T-cell (primary cell): Measurements from ENCODE around the gene SLC23A2. TPM values are rescaled to one million over a fixed set of nuclear protein-coding genes. Genes with fewer than 3 reads are reported as not detected.

Source experiments
- ATAC-seq, 4 experiments: fragments of 200-7000 bp in 3 of 4; fragments of 150-1000 bp in 1 of 4; cut with Tn5 transposase; replicated peaks in 1 of 4; 1 replicate in 3 of 4; 2 replicates in 1 of 4; pipeline ENCODE4 v1.10.0; 2021; ENCODE audit warnings: moderate library complexity in 3 of 4, mild to moderate bottlenecking in 2 of 4, moderate number of reproducible peaks in 1 of 4
- CTCF ChIA-PET, 2 donors: fragments of 300-600 bp; sonication (Branson Sonifier 250); formaldehyde crosslinking; loops; one replicate each; lab custom pipeline; 2022; ENCODE audit warnings: antibody characterized with exemption in 2 of 2; lab: Charles Lee
- POLR2A ChIA-PET, 2 donors: fragments of 300-600 bp; sonication (Branson Sonifier 250); formaldehyde crosslinking; loops; one replicate each; lab custom pipeline; 2022; ENCODE audit warnings: antibody characterized with exemption in 2 of 2; lab: Charles Lee
- DNase-seq, 35 experiments: peaks; one replicate each; pipeline versions ENCODE4 v3.0.0 to v3.0.0-alpha.2; 2013 to 2023
- H3K27ac ChIP-seq: one replicate; pipeline ENCODE4 v1.5.1; 2013; ENCODE audit warnings: low read length
- H3K27me3 ChIP-seq, 2 experiments: replicated peaks in 1 of 2; 1 replicate in 1 of 2; 2 replicates in 1 of 2; pipeline versions ENCODE4 v1.6.1 to v1.7.0; 2013; ENCODE audit warnings: low read length in 1 of 2, mixed read lengths in 1 of 2; ENCODE audit not compliant: control insufficient read depth in 2 of 2, insufficient read depth in 2 of 2; ENCODE audit errors: extremely low read depth in 1 of 2
- H3K36me3 ChIP-seq, 2 donors: 1 replicate in 1 of 2; 2 replicates in 1 of 2; pipeline versions ENCODE4 v1.6.1 to v1.7.0; 2013; ENCODE audit warnings: low read length in 1 of 2; ENCODE audit not compliant: control insufficient read depth in 2 of 2, insufficient read depth in 1 of 2; ENCODE audit errors: extremely low read depth in 1 of 2
- H3K4me1 ChIP-seq, 2 experiments: 1 replicate in 1 of 2; 2 replicates in 1 of 2; pipeline versions ENCODE4 v1.6.1 to v1.7.0; 2013; ENCODE audit warnings: low read length in 2 of 2, mixed read lengths in 1 of 2; ENCODE audit not compliant: insufficient read depth in 2 of 2, control insufficient read depth in 1 of 2; ENCODE audit errors: extremely low read depth in 1 of 2
- H3K4me3 ChIP-seq, 2 donors: 1 replicate in 1 of 2; 2 replicates in 1 of 2; pipeline versions ENCODE4 v1.5.1 to v1.7.0; 2013; ENCODE audit warnings: mild to moderate bottlenecking in 2 of 2, low read length in 1 of 2, moderate library complexity in 1 of 2; ENCODE audit not compliant: control insufficient read depth in 1 of 2; ENCODE audit errors: extremely low read depth in 1 of 2
- H3K9me3 ChIP-seq: 2 replicates; pipeline ENCODE4 v1.7.0; 2013
- H3K27ac Mint-ChIP-seq, 2 donors: one replicate each; pipeline ENCODE4 v1.8.0; 2020 to 2021; ENCODE audit warnings: mild to moderate bottlenecking in 2 of 2, mixed read lengths in 2 of 2
- H3K27me3 Mint-ChIP-seq, 2 donors: one replicate each; pipeline ENCODE4 v1.8.0; 2021 to 2022; ENCODE audit warnings: mixed read lengths in 2 of 2
- H3K36me3 Mint-ChIP-seq: one replicate; pipeline ENCODE4 v1.8.0; 2021; ENCODE audit warnings: mixed read lengths
- H3K4me1 Mint-ChIP-seq, 3 donors: one replicate each; pipeline ENCODE4 v1.8.0; 2020 to 2022; ENCODE audit warnings: mixed read lengths in 3 of 3, mild to moderate bottlenecking in 1 of 3
- H3K4me3 Mint-ChIP-seq, 3 donors: one replicate each; pipeline ENCODE4 v1.8.0; 2020 to 2022; ENCODE audit warnings: mild to moderate bottlenecking in 3 of 3, mixed read lengths in 3 of 3, moderate library complexity in 3 of 3
- H3K9me3 Mint-ChIP-seq, 3 donors: one replicate each; pipeline ENCODE4 v1.8.0; 2020 to 2022; ENCODE audit warnings: mixed read lengths in 3 of 3
- WGBS: methylation state at CpG from one replicate; pipeline ENCODE4 v1.1.5; 2013; ENCODE audit warnings: missing lambda C conversion rate; ENCODE audit not compliant: insufficient coverage; 5-methylcytosine and 5-hydroxymethylcytosine counted together
- total RNA-seq, 35 experiments: library from RNA in 6 of 35; stranded (reverse) in 6 of 35; fragments of 120-200 nt in 1 of 35; gene quantifications; one replicate each; pipeline versions ENCODE4 v1.2.1 to v1.2.4 and lab custom pipeline; 2013 to 2026

SLC23A2 gene
- total RNA-seq, 5 donors from 2014 or later (not counting 1 experiment from before 2014, with no cell fraction given), result 17.7 to 22.9 (median 20.9) TPM

DNA sequence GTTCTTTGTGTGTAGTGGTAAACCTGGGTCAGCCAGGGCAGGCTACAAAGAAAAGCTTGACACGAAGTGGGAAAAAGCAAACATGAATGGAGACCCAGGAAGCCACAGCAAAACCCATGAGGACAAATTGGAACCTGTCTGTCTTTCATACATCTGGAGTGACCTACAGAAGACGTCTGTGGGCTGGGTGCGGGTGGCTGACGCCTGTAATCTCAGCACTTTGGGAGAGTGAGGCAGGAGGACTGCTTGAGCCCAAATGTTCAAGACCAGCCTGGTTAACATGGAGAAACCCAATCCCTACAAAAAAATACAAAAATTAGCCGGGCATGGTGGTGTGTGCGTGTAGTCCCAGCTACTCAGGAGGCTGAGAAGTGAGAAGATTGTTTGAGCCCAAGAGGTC, 164.8 kb downstream of the SLC23A2 start:
- WGBS, result 68% methylated on average over 2 of the region's 6 CpGs
- no peaks in the 10 kb centered on the region for H3K4me1 Mint-ChIP-seq
- peaks cover 0 to 5% of the 10 kb centered on the region in 2 experiments for H3K27me3 ChIP-seq
- H3K27ac Mint-ChIP-seq, result no peak overlapping the region
- no peak overlapping the region for H3K27ac ChIP-seq
- no peak overlapping the region for H3K4me3 ChIP-seq
- no peak for ATAC-seq
- H3K4me3 Mint-ChIP-seq, result no peak overlapping the region
- ChIA-PET POLR2A (interaction anchor here in 1 of 2 donors (0.7 kb wide), 1 partner anchor 32 kb away, joined by 3 read pairs; no protein-coding TSS in a partner anchor), CTCF (no interaction called here)
- no peaks in the 10 kb centered on the region for H3K27me3 Mint-ChIP-seq
- no peaks in the 10 kb centered on the region for H3K36me3 ChIP-seq
- H3K36me3 Mint-ChIP-seq, result no peaks in the 10 kb centered on the region
- H3K9me3 Mint-ChIP-seq, result no peaks in the 10 kb centered on the region
- H3K9me3 ChIP-seq, result no peaks in the 10 kb centered on the region
- no peak for DNase-seq
- H3K4me1 ChIP-seq, result no peaks in the 10 kb centered on the region

DNA sequence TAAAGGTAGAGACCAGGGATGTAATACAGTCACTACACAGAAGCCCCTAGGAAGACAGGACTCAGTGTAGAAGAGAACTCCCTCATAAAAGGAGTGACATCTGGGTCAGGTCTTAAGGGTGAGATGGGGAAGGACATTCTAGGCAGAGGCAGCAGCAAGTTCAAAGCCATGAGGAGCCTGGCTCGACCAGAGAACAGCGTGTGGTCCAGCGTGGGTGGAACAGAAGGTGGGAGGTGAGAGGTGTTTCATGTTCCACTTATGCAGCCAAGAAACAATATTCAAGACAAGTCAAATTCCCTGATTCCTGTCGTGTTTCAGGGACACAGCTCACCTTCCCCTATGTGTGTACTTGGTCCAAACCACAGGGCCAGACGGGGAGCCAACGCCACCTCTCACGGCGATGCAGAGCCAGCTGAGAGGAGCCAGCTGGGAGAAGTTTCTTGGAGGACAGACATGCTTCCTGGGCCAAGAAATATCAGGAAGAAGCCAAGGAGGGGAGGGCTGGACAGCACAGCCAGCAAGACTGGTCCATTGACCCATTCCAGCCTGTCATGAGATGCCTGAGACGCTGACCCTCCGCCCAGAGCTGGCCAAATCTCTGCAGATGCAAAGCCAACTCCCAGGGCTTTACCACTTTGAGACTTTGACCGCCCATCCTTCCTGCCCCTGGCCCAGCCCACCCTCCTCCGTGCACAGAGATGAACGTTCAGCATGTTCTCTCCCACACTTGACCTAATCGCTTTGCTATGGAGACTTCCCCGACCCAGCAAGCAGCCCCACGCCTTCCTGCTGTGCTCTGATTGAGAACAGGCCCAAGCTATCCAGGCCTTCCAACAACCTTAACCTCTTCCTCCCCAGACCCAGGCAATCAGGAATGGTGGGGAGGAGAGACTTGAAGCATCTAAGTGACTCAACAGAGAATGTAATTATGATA, 165.8 kb downstream of the SLC23A2 start:
- no peaks in the 10 kb centered on the region for H3K4me1 Mint-ChIP-seq
- no peak overlapping the region for H3K27ac Mint-ChIP-seq
- no peaks in the 10 kb centered on the region for H3K9me3 ChIP-seq
- 92% methylated on average over 10 of the region's 16 CpGs for WGBS
- no peaks in the 10 kb centered on the region for H3K27me3 Mint-ChIP-seq
- H3K36me3 Mint-ChIP-seq, result no peaks in the 10 kb centered on the region
- no peaks in the 10 kb centered on the region for H3K36me3 ChIP-seq
- no peak overlapping the region for H3K4me3 Mint-ChIP-seq
- ATAC-seq (no peak), DNase-seq (no peak)
- no peak overlapping the region for H3K27ac ChIP-seq
- H3K4me1 ChIP-seq, result no peaks in the 10 kb centered on the region
- no peaks in the 10 kb centered on the region for H3K9me3 Mint-ChIP-seq
- ChIA-PET CTCF (no interaction called here), POLR2A (no interaction called here)
- peaks cover 0 to 5% of the 10 kb centered on the region in 2 experiments for H3K27me3 ChIP-seq
- H3K4me3 ChIP-seq, result no peak overlapping the region

DNA sequence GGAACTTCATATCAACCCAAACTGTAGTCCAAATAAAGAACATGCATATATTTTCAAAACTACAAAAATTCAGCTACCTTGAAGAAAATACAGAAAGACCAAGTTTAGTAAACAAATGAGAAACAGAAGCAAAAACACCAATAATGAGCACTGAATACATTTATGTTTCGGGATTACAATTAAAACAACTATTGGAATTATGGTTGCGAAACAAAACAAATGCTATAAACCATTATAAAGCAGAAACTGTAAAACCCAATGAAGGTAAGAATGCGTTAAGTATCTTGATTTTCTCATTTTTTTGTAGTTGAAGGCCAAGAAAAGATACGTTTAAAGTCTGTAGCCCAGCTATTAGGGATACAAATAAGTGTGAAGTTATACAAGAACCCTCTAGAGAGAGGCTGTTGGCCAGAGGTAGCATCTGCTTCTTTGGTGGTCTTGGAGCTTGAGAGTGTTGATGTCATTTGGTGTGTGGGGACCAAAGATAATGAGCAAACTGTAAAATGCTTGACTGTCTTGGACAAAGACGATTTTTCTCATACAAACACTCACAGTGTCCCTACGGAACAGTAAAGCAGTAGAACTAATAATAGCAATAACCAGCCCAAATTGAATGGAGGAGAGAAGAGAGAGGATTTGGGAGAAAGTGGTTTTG, 168.1 kb downstream of the SLC23A2 start:
- POLR2A ChIA-PET, result interaction anchor here in 1 of 2 donors (0.5 kb wide), 1 partner anchor 204 kb away, joined by 4 read pairs; no protein-coding TSS in a partner anchor
- Mint-ChIP-seq H3K27ac (no peak overlapping the region), H3K4me1 (no peaks in the 10 kb centered on the region), H3K36me3 (no peaks in the 10 kb centered on the region), H3K27me3 (no peaks in the 10 kb centered on the region), H3K4me3 (no peak overlapping the region), H3K9me3 (no peaks in the 10 kb centered on the region)
- Histone ChIP-seq H3K27ac (no peak overlapping the region), H3K4me3 (no peak overlapping the region), H3K27me3 (peaks cover 0 to 5% of the 10 kb centered on the region in 2 experiments), H3K36me3 (no peaks in the 10 kb centered on the region), H3K9me3 (no peaks in the 10 kb centered on the region), H3K4me1 (no peaks in the 10 kb centered on the region)
- CTCF ChIA-PET, result interaction anchor here in 1 of 2 donors (0.6 kb wide), 1 partner anchor 129 kb away, joined by 3 read pairs; no protein-coding TSS in a partner anchor
- no peak for ATAC-seq
- no CpG with 5 or more reads among the region's 6 CpGs for WGBS
- DNase-seq, result no peak

DNA sequence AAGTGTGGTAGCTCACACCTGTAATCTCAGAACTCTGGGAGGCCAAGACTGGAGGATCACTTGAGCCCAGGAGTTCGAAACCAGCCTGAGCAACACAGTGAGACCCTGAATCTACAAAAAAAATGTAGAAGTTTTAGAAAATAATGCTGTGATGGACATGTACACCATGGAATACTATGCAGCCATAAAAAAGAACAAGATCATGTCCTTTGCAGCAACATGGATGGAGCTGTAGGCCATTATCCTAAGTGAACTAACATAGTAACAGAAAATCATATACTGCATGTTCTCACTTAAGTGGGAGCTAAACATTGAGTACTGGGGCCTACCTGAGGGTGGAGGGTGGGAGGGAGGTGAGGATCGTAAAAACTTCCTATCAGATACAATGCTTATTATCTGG, 168.8 kb downstream of the SLC23A2 start:
- Mint-ChIP-seq H3K4me3 (no peak overlapping the region), H3K27me3 (no peaks in the 10 kb centered on the region), H3K4me1 (no peaks in the 10 kb centered on the region), H3K27ac (no peak overlapping the region), H3K9me3 (no peaks in the 10 kb centered on the region), H3K36me3 (no peaks in the 10 kb centered on the region)
- Histone ChIP-seq H3K4me1 (no peaks in the 10 kb centered on the region), H3K27ac (no peak overlapping the region), H3K27me3 (peaks cover 0 to 5% of the 10 kb centered on the region in 2 experiments), H3K36me3 (no peaks in the 10 kb centered on the region), H3K9me3 (no peaks in the 10 kb centered on the region), H3K4me3 (no peak overlapping the region)
- CTCF ChIA-PET, result no interaction called here
- POLR2A ChIA-PET, result interaction anchor here in 1 of 2 donors (0.5 kb wide), 1 partner anchor 205 kb away, joined by 4 read pairs; no protein-coding TSS in a partner anchor
- no peak for ATAC-seq
- WGBS, result 100% methylated on average over 1 of the region's 2 CpGs
- no peak for DNase-seq

DNA sequence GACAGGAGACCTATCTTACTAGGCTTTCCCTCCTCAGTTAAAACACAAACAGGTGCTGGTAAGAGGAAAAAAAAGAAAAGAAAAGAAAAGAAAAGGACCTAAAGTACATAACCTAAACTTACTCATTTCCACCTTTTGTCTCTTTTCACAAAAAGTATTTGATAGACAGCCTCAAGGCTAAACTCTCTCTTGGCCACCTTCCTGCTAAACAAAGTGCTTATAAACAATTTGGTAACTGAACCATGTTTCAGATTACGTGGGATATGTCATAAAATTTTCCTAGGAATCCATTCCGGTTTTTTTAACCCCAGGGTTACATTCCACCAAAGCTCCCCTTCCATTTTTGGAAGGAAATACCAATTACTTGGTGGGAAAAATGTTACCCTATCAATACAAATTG, 170.6 kb downstream of the SLC23A2 start:
- WGBS, result no CpG with 5 or more reads among the region's 2 CpGs
- no peak overlapping the region for H3K27ac Mint-ChIP-seq
- CTCF ChIA-PET, result no interaction called here
- no peak overlapping the region for H3K4me3 Mint-ChIP-seq
- no peak for DNase-seq
- no peaks in the 10 kb centered on the region for H3K27me3 Mint-ChIP-seq
- POLR2A ChIA-PET, result no interaction called here
- H3K27me3 ChIP-seq, result peaks cover 0 to 5% of the 10 kb centered on the region in 2 experiments
- H3K36me3 ChIP-seq, result no peaks in the 10 kb centered on the region
- H3K27ac ChIP-seq, result no peak overlapping the region
- no peaks in the 10 kb centered on the region for H3K36me3 Mint-ChIP-seq
- H3K9me3 ChIP-seq, result no peaks in the 10 kb centered on the region
- no peaks in the 10 kb centered on the region for H3K4me1 Mint-ChIP-seq
- no peaks in the 10 kb centered on the region for H3K9me3 Mint-ChIP-seq
- ATAC-seq, result no peak
- no peaks in the 10 kb centered on the region for H3K4me1 ChIP-seq
- no peak overlapping the region for H3K4me3 ChIP-seq

DNA sequence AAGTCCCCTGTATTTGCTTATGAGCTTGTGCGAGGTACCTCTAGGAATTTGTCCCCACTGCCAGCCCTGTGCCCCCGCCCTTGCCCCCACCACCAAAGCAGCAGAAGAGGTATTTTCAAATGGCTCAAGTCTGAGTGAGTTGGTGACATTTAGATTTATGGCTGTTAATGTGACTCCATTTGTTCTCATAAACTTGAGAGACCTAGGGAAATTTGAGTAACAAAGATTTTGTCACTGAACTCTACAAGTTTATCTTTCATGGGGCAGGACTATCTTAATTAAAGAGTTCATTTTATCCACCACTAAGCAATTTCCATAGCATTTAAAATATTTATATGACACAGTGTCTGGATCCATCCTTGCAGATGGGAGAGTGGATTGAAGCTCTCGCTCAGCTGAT, 171.1 kb downstream of the SLC23A2 start:
- Mint-ChIP-seq H3K36me3 (no peaks in the 10 kb centered on the region), H3K4me1 (no peaks in the 10 kb centered on the region), H3K27me3 (no peaks in the 10 kb centered on the region), H3K27ac (no peak overlapping the region), H3K4me3 (no peak overlapping the region), H3K9me3 (no peaks in the 10 kb centered on the region)
- no peaks in the 10 kb centered on the region for H3K36me3 ChIP-seq
- ATAC-seq (no peak), DNase-seq (no peak)
- H3K4me1 ChIP-seq, result no peaks in the 10 kb centered on the region
- WGBS, result no CpG with 5 or more reads among the region's 3 CpGs
- H3K27ac ChIP-seq, result no peak overlapping the region
- CTCF ChIA-PET, result no interaction called here
- no peak overlapping the region for H3K4me3 ChIP-seq
- no peaks in the 10 kb centered on the region for H3K9me3 ChIP-seq
- POLR2A ChIA-PET, result no interaction called here
- H3K27me3 ChIP-seq, result peaks cover 0 to 5% of the 10 kb centered on the region in 2 experiments
